ENCODE measurements around the gene C3orf52. TPM values are rescaled to one million over a fixed set of nuclear protein-coding genes. Genes with fewer than 3 reads are reported as not detected.

Gene C3orf52
- total RNA-seq, 1 experiment from 2014 or later = 12.6 TPM

DNA sequence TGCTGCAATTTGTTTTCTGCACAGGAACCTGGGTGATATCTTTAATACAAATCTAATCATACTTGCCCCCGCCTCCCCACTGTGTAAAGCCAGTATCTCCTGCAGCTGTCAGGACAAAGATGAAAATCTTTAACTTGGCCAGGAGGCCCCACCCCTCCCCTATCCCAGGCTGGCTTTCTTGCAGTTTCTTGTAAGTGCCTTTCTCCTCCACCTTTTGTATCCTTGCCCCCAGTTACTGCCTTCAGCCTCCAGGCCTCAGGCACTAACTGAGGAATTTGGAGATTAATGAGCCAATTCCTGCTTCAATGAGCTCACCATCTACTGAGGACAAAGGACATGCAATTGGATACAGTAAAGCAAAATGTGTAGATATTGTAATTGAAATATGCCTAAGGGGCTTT is 40.3 kb downstream of the C3orf52 start:
- BruUV-seq (replicated peaks) = no TSS peak
- in situ Hi-C loops (cut with HindIII; ENCODE audit: low pct_unique_long_range_greater_than_20kb, low sequenced_read_pairs) = no loop called here
- H3K9me3 ChIP-seq (ENCODE audit: control insufficient read depth, insufficient read depth, low read depth, low read length) = no peaks in the 10 kb centered on the region
- no peak overlapping the region for H3K4me3 ChIP-seq (ENCODE audit: low read depth in 2 of 2, low read length in 2 of 2)
- intact Hi-C loops (cut with micrococcal nuclease; ENCODE audit: unreplicated experiment) = no loop called here
- TF ChIP-seq SIN3A (IDR thresholded peaks at IDR 0.05; ENCODE audit: borderline replicate concordance, insufficient read depth, low read depth, low read length) (no peak), POLR2AphosphoS5 (IDR thresholded peaks at IDR 0.05; ENCODE audit: low read depth, low read length) (no peak), TCF7L2 (IDR thresholded peaks at IDR 0.05; ENCODE audit: low read depth, low read length) (no peak)
- TF ChIP-seq, protein P1, sequence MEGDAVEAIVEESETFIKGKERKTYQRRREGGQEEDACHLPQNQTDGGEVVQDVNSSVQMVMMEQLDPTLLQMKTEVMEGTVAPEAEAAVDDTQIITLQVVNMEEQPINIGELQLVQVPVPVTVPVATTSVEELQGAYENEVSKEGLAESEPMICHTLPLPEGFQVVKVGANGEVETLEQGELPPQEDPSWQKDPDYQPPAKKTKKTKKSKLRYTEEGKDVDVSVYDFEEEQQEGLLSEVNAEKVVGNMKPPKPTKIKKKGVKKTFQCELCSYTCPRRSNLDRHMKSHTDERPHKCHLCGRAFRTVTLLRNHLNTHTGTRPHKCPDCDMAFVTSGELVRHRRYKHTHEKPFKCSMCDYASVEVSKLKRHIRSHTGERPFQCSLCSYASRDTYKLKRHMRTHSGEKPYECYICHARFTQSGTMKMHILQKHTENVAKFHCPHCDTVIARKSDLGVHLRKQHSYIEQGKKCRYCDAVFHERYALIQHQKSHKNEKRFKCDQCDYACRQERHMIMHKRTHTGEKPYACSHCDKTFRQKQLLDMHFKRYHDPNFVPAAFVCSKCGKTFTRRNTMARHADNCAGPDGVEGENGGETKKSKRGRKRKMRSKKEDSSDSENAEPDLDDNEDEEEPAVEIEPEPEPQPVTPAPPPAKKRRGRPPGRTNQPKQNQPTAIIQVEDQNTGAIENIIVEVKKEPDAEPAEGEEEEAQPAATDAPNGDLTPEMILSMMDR (IDR thresholded peaks at IDR 0.05) = no peak
- TF ChIP-seq, protein P2, sequence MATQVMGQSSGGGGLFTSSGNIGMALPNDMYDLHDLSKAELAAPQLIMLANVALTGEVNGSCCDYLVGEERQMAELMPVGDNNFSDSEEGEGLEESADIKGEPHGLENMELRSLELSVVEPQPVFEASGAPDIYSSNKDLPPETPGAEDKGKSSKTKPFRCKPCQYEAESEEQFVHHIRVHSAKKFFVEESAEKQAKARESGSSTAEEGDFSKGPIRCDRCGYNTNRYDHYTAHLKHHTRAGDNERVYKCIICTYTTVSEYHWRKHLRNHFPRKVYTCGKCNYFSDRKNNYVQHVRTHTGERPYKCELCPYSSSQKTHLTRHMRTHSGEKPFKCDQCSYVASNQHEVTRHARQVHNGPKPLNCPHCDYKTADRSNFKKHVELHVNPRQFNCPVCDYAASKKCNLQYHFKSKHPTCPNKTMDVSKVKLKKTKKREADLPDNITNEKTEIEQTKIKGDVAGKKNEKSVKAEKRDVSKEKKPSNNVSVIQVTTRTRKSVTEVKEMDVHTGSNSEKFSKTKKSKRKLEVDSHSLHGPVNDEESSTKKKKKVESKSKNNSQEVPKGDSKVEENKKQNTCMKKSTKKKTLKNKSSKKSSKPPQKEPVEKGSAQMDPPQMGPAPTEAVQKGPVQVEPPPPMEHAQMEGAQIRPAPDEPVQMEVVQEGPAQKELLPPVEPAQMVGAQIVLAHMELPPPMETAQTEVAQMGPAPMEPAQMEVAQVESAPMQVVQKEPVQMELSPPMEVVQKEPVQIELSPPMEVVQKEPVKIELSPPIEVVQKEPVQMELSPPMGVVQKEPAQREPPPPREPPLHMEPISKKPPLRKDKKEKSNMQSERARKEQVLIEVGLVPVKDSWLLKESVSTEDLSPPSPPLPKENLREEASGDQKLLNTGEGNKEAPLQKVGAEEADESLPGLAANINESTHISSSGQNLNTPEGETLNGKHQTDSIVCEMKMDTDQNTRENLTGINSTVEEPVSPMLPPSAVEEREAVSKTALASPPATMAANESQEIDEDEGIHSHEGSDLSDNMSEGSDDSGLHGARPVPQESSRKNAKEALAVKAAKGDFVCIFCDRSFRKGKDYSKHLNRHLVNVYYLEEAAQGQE (IDR thresholded peaks at IDR 0.05; ENCODE audit: insufficient read depth in 1 of 2, low read depth in 2 of 2, low read length in 1 of 2) = no peak
- no peaks in the 10 kb centered on the region; the same call in 1 of the 2 replicates for H3K4me1 ChIP-seq (ENCODE audit: control insufficient read depth, insufficient read depth, low read length)
- no peak for DNase-seq (ENCODE audit: low read depth, low spot score)
- no peaks in the 10 kb centered on the region for H3K36me3 ChIP-seq (ENCODE audit: control insufficient read depth, insufficient read depth, low read length)
- POLR2A ChIA-PET = no interaction called here
- CTCF ChIA-PET = no interaction called here
- H3K27ac ChIP-seq (ENCODE audit: low read length) = no peak overlapping the region
- no peaks in the 10 kb centered on the region for H3K27me3 ChIP-seq (ENCODE audit: control insufficient read depth, insufficient read depth, low read length)
- ATAC-seq = no peak; the same call in 1 of the 2 replicates

DNA sequence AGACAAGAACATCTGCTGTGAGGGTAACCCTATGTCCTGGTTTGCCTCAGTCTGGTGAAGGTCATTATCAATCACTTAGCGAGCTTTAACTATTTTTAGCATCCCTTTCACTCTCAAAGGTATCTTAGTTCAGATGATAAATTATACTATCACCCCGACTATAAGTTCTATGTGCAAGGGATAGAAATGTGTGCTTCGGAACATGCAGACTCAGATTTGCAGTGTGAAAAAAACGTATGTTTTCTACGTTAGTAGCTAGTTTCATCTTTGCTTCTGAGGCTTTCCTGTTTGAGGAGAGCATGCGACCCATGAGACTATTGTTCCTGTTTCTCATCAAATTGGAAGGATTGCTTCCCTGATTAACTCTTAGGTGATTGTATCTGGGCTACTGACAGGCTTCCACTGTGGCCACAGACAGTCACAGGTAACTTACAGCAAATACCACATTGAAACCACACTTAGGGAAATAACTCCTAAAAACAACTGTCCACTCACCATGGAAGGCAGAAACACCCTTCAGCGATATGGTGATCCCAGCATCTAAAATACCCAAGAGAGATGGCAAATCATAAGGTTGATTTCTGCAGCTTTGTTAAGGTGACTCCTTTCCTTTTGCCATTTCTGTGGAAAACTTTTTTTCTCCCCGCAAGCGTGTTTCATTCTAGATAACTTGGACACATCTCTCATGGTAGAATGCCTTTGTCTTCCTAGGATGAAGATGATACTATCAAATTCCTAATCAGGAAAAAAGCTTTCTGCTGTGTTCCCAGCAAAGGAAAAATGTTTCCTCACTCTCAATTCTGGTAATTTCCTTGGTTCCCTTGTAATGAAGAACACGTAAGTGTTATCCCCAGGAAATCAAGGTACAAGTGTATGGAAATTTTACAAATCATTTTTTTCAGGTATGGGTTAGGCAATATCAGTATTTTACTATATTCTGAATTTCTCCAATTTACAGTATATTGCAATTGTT is 41.6 kb downstream of the C3orf52 start:
- Histone ChIP-seq H3K4me3 (ENCODE audit: low read depth in 2 of 2, low read length in 2 of 2) (no peak overlapping the region), H3K27me3 (ENCODE audit: control insufficient read depth, insufficient read depth, low read length) (no peaks in the 10 kb centered on the region), H3K9me3 (ENCODE audit: control insufficient read depth, insufficient read depth, low read depth, low read length) (no peaks in the 10 kb centered on the region), H3K36me3 (ENCODE audit: control insufficient read depth, insufficient read depth, low read length) (no peaks in the 10 kb centered on the region), H3K4me1 (ENCODE audit: control insufficient read depth, insufficient read depth, low read length) (no peaks in the 10 kb centered on the region; the same call in 1 of the 2 replicates), H3K27ac (ENCODE audit: low read length) (no peak overlapping the region)
- in situ Hi-C loops (cut with HindIII; ENCODE audit: low pct_unique_long_range_greater_than_20kb, low sequenced_read_pairs) = no loop called here
- intact Hi-C loops (cut with micrococcal nuclease; ENCODE audit: unreplicated experiment) = no loop called here
- DNase-seq (ENCODE audit: low read depth, low spot score) = no peak
- ChIA-PET CTCF (no interaction called here), POLR2A (no interaction called here)
- ATAC-seq = no peak
- no TSS peak for BruUV-seq (replicated peaks)
- no peak for TF ChIP-seq SIN3A (IDR thresholded peaks at IDR 0.05; ENCODE audit: borderline replicate concordance, insufficient read depth, low read depth, low read length)
- TF ChIP-seq, protein P2 (IDR thresholded peaks at IDR 0.05; ENCODE audit: insufficient read depth in 1 of 2, low read depth in 2 of 2, low read length in 1 of 2) = no peak

Data from Panc1 (cell line).